Small intestine (tissue), 7 donors: Measurements from ENCODE around the gene DPF1. TPM values are rescaled to one million over a fixed set of nuclear protein-coding genes. Genes with fewer than 3 reads are reported as not detected.
"Not testable (repeated sequence)": the region's sequence is repeated elsewhere in the genome, so short reads cannot be mapped to it uniquely, and the experiment has no call there.

Experiments used
- DNase-seq, 2 donors: peaks; one replicate each; pipeline versions ENCODE4 v3.0.0 to v3.0.0-alpha.2; 2013
- FAIRE-seq: peaks from 2 replicates; lab custom pipeline; 2012; peaks lifted over from hg19 to GRCh38; lab: Jason Lieb, UNC
- H3K27ac ChIP-seq, 3 donors: one replicate each; pipeline ENCODE4 v1.5.1; 2013; ENCODE audit warnings: low read length in 2 of 3, mild to moderate bottlenecking in 2 of 3, control low read depth in 1 of 3, inconsistent platforms in 1 of 3, low read depth in 1 of 3, moderate library complexity in 1 of 3
- H3K27me3 ChIP-seq, 3 donors: one replicate each; pipeline ENCODE4 v1.6.1; 2013; ENCODE audit warnings: low read length in 3 of 3, inconsistent platforms in 1 of 3; ENCODE audit not compliant: control insufficient read depth in 3 of 3, insufficient read depth in 3 of 3
- H3K36me3 ChIP-seq, 3 donors: one replicate each; pipeline ENCODE4 v1.6.1; 2013; ENCODE audit warnings: low read length in 3 of 3, inconsistent platforms in 1 of 3, low read depth in 1 of 3, mild to moderate bottlenecking in 1 of 3, moderate library complexity in 1 of 3; ENCODE audit not compliant: control insufficient read depth in 3 of 3, insufficient read depth in 2 of 3
- H3K4me1 ChIP-seq, 3 donors: one replicate each; pipeline ENCODE4 v1.6.1; 2013; ENCODE audit warnings: low read length in 2 of 3, inconsistent platforms in 1 of 3, low read depth in 1 of 3, mild to moderate bottlenecking in 1 of 3, moderate library complexity in 1 of 3; ENCODE audit not compliant: control insufficient read depth in 3 of 3, insufficient read depth in 2 of 3
- H3K4me3 ChIP-seq, 3 donors: one replicate each; pipeline ENCODE4 v1.5.1; 2013; ENCODE audit warnings: low read length in 3 of 3, control low read depth in 1 of 3, inconsistent platforms in 1 of 3, low read depth in 1 of 3, mild to moderate bottlenecking in 1 of 3, moderate library complexity in 1 of 3
- H3K9me3 ChIP-seq, 2 donors: one replicate each; pipeline ENCODE4 v1.6.1; 2013; ENCODE audit warnings: low read depth in 1 of 2, low read length in 1 of 2; ENCODE audit not compliant: control insufficient read depth in 2 of 2, insufficient read depth in 1 of 2
- WGBS, 3 donors: extraction: QIAGEN DNeasy Blood & Tissue Kit; methylation state at CpG; one replicate each; pipeline ENCODE4 v1.1.7; 2013; 5-methylcytosine and 5-hydroxymethylcytosine counted together
- polyA plus RNA-seq, 4 donors: library from polyadenylated mRNA; stranded (reverse) in 3 of 4; unstranded in 1 of 4; fragments of 200-250 nt in 3 of 4; fragments of 120-200 nt in 1 of 4; gene quantifications; one replicate each; pipeline versions ENCODE4 v1.2.1 to v1.2.3, GENCODE V29; 2013
- donor health status: healthy with polysubstance abuse.
- donor health status: control.
- donor health status: control.
- donor health status: Bipolar disorder and iron deficiency.
- donor health status: healthy.

The DPF1 gene
- polyA plus RNA-seq, 4 donors, result 0.39 to 0.64 TPM; not detected in 2

DNA sequence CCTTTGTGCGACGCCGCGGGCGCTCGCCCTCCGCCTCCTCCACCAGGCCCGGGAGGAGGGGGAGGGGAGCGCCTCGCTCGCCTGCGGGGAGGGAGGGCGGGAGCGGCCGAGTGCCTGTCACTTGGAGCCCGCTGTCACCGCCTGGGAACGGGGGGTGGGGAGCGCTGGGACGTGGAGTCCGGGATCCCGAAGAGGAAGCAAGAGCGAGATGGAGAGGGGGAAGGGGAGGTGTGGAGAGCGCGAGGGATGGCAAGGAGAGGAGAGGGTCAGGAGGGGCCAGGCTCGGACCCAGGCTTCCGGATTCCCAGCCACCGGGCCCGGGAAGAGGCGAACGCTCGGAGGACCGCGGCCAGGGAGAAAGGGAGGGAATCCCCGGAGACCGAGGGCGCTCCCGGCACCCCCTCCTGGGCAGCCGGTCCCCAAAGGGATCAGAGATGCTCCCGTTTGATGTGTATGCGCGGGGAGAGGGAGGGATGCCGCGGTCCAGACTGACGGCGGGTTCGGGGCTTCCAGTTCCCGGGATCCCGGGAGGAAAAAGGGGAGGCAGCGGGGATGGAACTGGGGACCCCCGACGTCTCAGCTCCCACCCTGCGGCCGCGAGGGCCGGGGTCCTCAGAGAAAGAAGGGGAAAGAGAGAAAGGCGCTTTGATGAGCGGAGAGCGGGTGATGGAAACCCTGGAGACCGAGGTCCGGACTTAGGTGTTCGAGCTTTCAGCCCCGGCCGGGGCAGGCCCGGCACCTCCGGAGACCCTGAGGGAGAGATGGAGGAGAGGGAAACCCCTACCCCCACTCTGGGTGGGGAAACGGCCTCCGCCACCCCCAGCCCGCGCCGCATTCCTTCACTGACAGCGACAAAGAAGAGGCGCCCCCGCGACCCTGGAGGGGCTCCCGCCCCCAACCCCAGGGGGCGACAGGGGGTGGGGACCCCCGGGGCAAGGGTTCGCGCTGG, 4.7 kb upstream of the DPF1 start:
- 2 to 3% (median 3%) methylated on average over 58 to 80 of the region's 80 CpGs for WGBS, 3 donors
- no peak for FAIRE-seq
- H3K27me3 ChIP-seq, result peaks cover 8 to 55% (median 32%) of the 10 kb centered on the region in 3 donors

DNA sequence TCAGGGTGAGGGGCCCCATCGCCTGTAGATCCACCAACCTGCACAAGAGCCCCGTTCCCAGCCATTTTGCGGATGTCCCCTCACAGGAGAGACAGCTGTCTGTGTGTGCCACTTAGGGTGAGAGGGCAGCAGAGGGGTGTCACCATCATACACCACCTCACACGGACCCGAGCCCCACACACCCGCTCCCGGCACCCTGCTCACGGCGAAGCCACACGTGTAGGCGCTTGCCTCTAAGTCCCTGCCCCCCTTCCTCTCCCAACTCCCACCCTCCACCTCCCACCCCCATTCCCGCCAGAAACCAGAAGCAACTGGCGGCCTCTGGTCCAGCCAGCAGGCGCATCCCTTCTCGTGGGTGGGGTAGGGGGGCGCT, 4.0 kb upstream of the DPF1 start:
- DNase-seq, result no peak
- Histone ChIP-seq H3K9me3 (no peaks in the 10 kb centered on the region), H3K36me3 (no peaks in the 10 kb centered on the region), H3K27ac (no peak overlapping the region), H3K4me1 (peaks cover 3 to 11% (median 5%) of the 10 kb centered on the region in 3 donors), H3K4me3 (no peak overlapping the region), H3K27me3 (peaks cover 8 to 63% (median 36%) of the 10 kb centered on the region in 3 donors)
- 13 to 15% (median 14%) methylated on average over 12 to 16 of the region's 16 CpGs for WGBS, 3 donors
- no peak for FAIRE-seq

More for the DNA sequence above, 4.7 kb upstream of the DPF1 start:
- DNase-seq, result no peak
- H3K4me3 ChIP-seq, result peak overlapping the region in 2 of 3 donors; percentile 16 to 22
- H3K36me3 ChIP-seq, result no peaks in the 10 kb centered on the region
- peaks cover 3 to 11% (median 5%) of the 10 kb centered on the region in 3 donors for H3K4me1 ChIP-seq
- H3K9me3 ChIP-seq, result no peaks in the 10 kb centered on the region
- no peak overlapping the region for H3K27ac ChIP-seq

DNA sequence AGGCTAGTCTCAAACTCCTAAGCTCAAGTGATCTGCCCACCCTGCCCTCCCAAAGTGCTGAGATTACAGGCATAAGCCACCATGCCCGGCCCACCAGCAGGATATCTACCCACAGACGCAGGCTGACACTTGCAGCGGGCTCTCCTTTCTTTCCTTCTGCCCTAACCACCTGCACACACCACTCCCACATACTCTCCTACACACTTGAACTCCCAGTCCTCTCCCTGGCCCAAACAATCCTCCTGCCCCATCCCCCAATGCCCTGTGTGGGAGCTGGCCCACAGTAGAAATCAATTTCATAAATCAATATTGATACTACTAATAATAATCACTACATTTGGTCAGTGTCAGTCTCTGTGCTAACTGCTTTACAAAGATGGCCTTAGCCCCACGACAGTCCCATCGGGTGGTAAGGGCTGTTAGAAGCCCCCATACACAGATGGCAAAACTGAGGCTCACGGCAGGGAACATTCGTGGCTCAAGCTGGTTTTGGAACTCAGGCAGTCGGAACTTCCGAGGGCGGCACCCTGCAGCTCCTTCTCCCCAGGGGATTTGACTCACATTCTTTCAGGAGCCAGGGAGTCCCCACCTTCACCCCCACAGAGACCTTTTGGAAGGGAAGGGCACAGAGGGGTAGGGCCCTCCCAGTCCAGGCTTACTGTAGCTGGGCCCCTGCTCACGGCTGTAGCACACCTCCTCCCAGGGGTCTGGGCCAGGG, 3.4 kb upstream of the DPF1 start:
- H3K4me1 ChIP-seq, result peaks cover 3 to 11% (median 5%) of the 10 kb centered on the region in 3 donors
- FAIRE-seq (no peak), DNase-seq (no peak)
- H3K27me3 ChIP-seq, result peaks cover 8 to 68% (median 36%) of the 10 kb centered on the region in 3 donors
- H3K9me3 ChIP-seq, result no peaks in the 10 kb centered on the region
- WGBS, 3 donors, result 58 to 68% (median 66%) methylated on average over 11 of the region's 11 CpGs
- H3K36me3 ChIP-seq, result no peaks in the 10 kb centered on the region
- no peak overlapping the region for H3K27ac ChIP-seq
- H3K4me3 ChIP-seq, result no peak overlapping the region

DNA sequence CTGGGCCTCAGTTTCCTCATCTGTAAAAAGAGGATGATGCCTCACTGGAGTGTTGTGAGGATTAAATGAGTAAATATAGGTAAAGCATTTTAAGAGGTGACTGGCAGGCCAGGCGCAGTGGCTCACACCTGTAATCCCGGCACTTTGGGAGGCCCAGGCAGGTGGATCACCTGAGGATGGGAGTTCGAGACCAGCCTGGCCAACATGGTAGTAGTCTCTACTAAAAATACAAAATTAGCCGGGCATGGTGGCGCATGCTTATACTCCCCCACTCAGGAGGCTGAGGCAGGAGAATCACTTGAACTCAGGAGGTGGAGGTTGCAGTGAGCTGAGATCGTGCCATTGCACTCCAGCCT, 819 bp upstream of the DPF1 start:
- H3K36me3 ChIP-seq, DNase-seq, H3K4me3 ChIP-seq, FAIRE-seq, H3K9me3 ChIP-seq, H3K27ac ChIP-seq: not testable (repeated sequence)
- peaks cover 7 to 58% (median 35%) of the 10 kb centered on the region in 3 donors for H3K27me3 ChIP-seq
- WGBS, 3 donors, result 79 to 89% (median 89%) methylated on average over 6 of the region's 6 CpGs
- H3K4me1 ChIP-seq, result peaks cover 3 to 11% (median 5%) of the 10 kb centered on the region in 3 donors

DNA sequence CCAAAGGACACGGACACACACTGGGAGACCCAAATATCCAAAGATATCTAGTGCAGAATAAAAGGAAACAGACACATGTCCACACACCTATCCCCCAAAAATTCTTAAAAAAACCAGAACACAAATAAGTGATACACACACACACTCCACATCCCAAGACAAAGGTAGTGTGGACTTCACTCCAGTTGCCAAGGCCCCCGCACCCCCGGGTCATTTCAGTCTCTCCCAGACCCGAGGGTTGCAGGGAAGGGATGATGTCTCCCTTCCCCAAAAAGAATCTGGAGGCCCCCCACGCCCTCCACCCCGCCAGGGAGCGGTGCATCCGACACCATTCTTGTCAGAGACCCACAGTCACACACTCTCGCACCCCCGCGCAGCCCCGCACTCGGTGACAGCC, 407 bp downstream of the DPF1 start:
- H3K4me1 ChIP-seq, result peaks cover 0 to 4% (median 3%) of the 10 kb centered on the region in 3 donors
- peak overlapping the region in 2 of 3 donors; percentile 33 to 37 for H3K4me3 ChIP-seq
- FAIRE-seq, result no peak
- H3K27ac ChIP-seq, result no peak overlapping the region
- no peaks in the 10 kb centered on the region for H3K36me3 ChIP-seq
- H3K9me3 ChIP-seq, result no peaks in the 10 kb centered on the region
- peaks cover 0 to 49% (median 31%) of the 10 kb centered on the region in 3 donors for H3K27me3 ChIP-seq
- no peak for DNase-seq
- WGBS, 3 donors, result 6 to 11% (median 8%) methylated on average over 10 to 13 of the region's 13 CpGs

DNA sequence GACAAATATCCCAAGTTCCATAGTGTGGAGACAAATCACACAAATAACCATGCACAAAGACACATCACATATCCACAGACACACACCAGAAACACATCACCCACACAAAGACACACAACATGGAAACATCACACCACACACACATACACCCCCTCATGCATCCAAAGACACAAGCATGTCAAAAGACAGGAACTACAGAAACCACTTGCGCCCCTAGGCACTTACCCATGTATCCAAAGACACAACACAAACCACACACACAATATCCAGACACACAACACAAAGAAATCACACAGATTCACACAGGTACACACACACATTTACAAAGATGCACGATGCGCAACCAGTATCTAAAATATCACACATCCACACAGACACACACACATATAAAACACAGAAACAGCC, 901 bp downstream of the DPF1 start:
- whole genome bisulfite sequencing, 3 donors, result 82 to 90% (median 83%) methylated on average over 3 of the region's 3 CpGs
- Histone ChIP-seq H3K9me3 (no peaks in the 10 kb centered on the region), H3K36me3 (no peaks in the 10 kb centered on the region), H3K27ac (no peak overlapping the region), H3K4me1 (peaks cover 0 to 3% (median 2%) of the 10 kb centered on the region in 3 donors), H3K4me3 (no peak overlapping the region), H3K27me3 (peaks cover 0 to 46% (median 29%) of the 10 kb centered on the region in 3 donors)
- no peak for FAIRE-seq
- no peak for DNase-seq

DNA sequence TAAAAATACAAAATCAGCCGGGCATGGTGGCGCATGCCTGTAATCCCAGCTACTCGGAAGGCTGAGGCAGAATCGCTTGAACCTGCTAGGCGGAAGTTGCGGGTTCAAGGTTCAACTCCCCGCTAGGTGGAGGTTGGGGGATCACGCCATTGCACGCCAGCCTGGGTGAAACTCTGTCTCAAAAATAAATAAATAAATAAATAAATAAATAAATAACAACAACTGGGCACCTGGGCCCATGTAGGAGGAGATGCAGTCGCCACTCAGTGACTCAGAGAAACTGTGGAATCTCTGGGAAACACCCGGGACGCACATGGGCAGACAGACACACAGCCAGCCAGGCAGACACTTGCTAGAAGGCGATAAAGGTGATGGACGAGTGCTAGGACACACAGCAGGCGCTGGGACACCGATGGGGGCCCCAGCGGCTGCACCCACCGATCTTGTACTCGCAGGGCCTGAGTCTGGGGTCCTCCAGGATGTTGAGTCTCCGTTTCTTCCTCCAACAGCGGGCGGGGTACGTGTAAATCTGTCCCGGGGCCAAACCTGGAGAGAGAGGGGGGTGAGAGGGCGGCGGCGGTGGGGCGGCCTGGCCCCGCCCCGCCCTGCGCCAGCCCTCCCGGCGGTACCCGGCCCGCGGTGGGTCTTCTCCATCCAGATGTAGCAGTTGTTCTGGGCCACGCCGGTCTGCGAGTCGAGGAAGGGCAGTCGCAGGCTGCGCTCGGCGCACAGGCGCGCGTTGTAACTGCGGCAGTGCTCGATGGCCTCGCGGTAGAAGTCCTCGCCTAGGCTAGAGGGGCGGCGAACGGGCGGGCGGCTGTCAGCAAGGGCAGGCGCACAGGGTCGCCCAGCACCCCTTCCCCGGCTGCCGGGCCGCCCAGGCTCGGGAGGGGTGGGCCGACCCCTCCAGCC, 1.8 kb downstream of the DPF1 start:
- no peak overlapping the region for H3K27ac ChIP-seq
- DNase-seq (no peak), FAIRE-seq (no peak)
- peaks cover 0 to 6% (median 2%) of the 10 kb centered on the region in 3 donors for H3K4me1 ChIP-seq
- 31 to 45% (median 36%) methylated on average over 40 to 64 of the region's 64 CpGs for WGBS, 3 donors
- no peaks in the 10 kb centered on the region for H3K36me3 ChIP-seq
- no peak overlapping the region for H3K4me3 ChIP-seq
- H3K9me3 ChIP-seq, result no peaks in the 10 kb centered on the region
- H3K27me3 ChIP-seq, result peaks cover 0 to 37% (median 20%) of the 10 kb centered on the region in 3 donors
